Heart left ventricle (tissue), 13 donors: ENCODE measurements around the gene COL4A6.

Source experiments
- POLR2A ChIP-seq, 2 donors: fragments of 450-650 bp; IDR thresholded peaks; one replicate each; pipeline ENCODE4 v1.6.1; 2017; ENCODE audit warnings: antibody characterized with exemption in 2 of 2, mild to moderate bottlenecking in 2 of 2, moderate library complexity in 2 of 2
- TF ChIP-seq, protein P1 (sequence below), 12 donors: fragments of 200-600 bp; sonication (generic) in 4 of 12; IDR thresholded peaks; one replicate each; pipeline versions ENCODE4 v1.5.0 to v1.8.0; 2018 to 2022; ENCODE audit warnings: antibody characterized with exemption in 12 of 12, mild to moderate bottlenecking in 5 of 12
- donor health status: ischemic (EF 13 %, LVEDD 7.1; RV severe dilation, severe dysfunction).
- donor health status: DM: no; HTN: yes; CAD: no.
- donor health status: DM: no; HTN: no; CAD: no.
- donor health status: ischemic (EF 25% LVEDD 6.9; RV normal size, moderate dysfunction).
- donor health status: ischemic (EF 25% LVEDD 5.7; RV mildly dilated, moderate dysfunction).
- donor health status: ischemic (EF 35%, LVEDD 5.7; RV mildly dilated, moderate dysfunction).
- donor health status: nonischemic (EF 11% LVEDD 7.7; RV severe dilation, severe dysfunction).
- donor health status: DM: yes; HTN: yes; CAD: no.
- donor health status: PGD.
- donor health status: ischemic (EF 29% LVEDD 5.4; RV normal size, mild dysfunction).
- donor health status: nonischemic (EF 23%, LVEDD 6.1; RV moderate dilation, normal function).

DNA sequence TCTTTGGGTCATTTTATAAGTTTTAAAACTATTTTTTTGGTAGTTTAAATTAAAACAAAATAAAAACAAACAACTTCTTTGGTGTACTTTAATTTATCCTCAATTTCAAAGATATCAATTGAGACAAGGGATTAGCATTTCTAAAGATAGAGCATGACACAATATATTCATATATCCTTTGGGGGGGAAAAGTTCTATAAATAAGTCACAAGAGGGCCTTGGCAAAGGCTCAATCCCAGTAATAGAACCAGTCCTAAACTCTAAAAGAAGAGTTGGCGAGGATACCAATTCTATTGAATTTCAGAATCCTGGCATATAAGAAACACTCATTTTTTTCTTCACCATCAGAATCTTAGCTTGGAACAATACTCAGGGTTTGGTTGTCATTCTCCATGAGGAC lies 89.7 kb downstream of the COL4A6 start:
- TF ChIP-seq, protein P1, sequence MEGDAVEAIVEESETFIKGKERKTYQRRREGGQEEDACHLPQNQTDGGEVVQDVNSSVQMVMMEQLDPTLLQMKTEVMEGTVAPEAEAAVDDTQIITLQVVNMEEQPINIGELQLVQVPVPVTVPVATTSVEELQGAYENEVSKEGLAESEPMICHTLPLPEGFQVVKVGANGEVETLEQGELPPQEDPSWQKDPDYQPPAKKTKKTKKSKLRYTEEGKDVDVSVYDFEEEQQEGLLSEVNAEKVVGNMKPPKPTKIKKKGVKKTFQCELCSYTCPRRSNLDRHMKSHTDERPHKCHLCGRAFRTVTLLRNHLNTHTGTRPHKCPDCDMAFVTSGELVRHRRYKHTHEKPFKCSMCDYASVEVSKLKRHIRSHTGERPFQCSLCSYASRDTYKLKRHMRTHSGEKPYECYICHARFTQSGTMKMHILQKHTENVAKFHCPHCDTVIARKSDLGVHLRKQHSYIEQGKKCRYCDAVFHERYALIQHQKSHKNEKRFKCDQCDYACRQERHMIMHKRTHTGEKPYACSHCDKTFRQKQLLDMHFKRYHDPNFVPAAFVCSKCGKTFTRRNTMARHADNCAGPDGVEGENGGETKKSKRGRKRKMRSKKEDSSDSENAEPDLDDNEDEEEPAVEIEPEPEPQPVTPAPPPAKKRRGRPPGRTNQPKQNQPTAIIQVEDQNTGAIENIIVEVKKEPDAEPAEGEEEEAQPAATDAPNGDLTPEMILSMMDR (IDR thresholded peaks at IDR 0.05) = no peak
- TF ChIP-seq POLR2A (IDR thresholded peaks at IDR 0.05) = no peak
